NCI-H226 (cell line): ENCODE measurements around the gene TAP1.
"Not testable (repeated sequence)": the region's sequence is repeated elsewhere in the genome, so short reads cannot be mapped to it uniquely, and the experiment has no call there.

ENCODE experiments used
- DNase-seq: peaks from one replicate; pipeline ENCODE4 v3.0.0-alpha.2; 2015

TAP1 gene, protein sequence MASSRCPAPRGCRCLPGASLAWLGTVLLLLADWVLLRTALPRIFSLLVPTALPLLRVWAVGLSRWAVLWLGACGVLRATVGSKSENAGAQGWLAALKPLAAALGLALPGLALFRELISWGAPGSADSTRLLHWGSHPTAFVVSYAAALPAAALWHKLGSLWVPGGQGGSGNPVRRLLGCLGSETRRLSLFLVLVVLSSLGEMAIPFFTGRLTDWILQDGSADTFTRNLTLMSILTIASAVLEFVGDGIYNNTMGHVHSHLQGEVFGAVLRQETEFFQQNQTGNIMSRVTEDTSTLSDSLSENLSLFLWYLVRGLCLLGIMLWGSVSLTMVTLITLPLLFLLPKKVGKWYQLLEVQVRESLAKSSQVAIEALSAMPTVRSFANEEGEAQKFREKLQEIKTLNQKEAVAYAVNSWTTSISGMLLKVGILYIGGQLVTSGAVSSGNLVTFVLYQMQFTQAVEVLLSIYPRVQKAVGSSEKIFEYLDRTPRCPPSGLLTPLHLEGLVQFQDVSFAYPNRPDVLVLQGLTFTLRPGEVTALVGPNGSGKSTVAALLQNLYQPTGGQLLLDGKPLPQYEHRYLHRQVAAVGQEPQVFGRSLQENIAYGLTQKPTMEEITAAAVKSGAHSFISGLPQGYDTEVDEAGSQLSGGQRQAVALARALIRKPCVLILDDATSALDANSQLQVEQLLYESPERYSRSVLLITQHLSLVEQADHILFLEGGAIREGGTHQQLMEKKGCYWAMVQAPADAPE

DNA sequence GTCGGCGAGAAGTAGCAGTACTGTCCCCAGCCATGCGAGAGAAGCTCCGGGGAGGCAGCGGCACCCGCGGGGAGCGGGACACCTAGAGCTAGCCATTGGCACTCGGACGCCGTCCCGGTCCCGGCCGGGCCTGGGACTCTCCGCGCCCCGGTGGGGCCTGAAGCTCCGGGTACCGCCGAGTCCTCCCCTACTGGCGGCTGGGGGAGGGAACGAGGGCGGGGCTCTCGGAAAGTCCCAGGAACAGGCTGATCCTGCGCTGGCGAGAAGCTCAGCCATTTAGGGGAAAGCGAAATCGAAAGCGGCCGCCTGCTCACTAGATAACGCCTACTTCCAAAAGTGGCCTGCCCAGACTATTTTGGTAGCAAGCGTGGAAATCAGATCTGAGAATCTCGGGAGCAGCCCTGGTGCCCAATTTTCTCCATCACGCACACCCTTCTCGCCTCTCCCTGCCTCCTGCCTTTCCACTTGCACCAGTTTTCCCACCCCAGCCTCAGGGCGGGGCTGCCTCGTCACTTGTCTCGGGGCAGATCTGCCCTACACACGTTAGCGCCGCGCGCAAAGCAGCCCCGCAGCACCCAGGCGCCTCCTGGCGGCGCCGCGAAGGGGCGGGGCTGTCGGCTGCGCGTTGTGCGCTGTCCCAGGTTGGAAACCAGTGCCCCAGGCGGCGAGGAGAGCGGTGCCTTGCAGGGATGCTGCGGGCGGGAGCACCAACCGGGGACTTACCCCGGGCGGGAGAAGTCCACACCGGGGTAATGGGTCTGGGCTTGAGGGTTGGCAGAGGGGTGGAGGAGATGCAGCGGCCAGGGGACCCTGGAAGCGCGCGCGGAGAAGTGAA is at the start of gene TAP1, which contains the start of gene PSMB9:
Gene TAP1 (minus strand): TSS at position 164 of the 835 bp plus-strand sequence. CDS start 68 bp downstream, at position 96.
Gene PSMB9 (plus strand): TSS at position 652 of the 835 bp plus-strand sequence. CDS start 38 bp downstream, at position 690.
- DNase-seq = peak; percentile 92

- no peak for DNase-seq
Measured at GRCh38 chr6:32895006-32895345, 41.5 kb upstream of the TAP1 start.

DNA sequence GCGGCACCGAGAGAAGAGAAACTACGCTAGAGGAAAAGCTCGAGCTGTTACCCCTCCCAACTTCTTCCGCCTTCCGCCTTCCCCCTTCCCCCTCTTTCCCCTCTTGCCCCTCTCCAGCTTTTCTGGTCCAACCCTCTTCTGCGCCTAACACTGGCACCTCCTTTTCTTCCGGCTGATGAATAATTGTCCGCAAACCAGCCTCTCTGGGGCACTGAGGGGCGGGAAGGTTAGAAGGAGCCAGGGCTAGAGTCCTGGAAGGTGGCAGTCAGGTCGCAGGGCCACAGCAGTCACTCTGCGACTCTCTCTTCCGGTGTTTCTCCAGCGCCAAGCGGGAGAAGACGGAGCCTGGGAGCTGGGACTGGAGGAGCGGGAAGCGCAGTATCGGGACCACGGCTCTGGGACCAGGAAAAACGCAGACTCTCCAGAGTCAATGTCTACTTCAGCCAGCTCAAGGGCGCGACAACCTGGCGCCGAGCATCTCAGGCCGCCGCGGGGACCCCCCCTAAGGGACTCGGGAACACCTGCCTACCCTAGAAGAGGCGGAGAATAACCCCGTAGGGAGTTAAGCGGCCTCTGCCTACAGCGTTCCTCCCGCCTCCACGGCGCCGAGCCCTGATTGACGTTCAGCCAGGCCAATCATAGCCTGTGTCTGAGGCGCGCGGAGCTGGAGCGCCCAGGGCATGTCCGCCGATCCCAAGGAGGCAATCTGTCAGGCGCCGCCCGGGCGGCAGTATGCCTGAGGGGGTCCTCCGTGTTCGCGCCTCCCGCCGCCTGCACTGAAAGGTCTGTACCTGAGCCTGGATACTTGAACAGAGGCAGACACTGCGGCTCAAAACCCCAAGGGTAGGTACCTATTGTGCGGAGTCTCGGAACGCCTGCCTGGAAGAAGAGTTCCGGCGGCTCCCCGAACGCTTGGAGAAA is 40.8 kb upstream of the TAP1 start:
- DNase-seq = peak; percentile 87

- DNase-seq = no peak
Measured at GRCh38 chr6:32890831-32891230, 37.3 kb upstream of the TAP1 start.

DNA sequence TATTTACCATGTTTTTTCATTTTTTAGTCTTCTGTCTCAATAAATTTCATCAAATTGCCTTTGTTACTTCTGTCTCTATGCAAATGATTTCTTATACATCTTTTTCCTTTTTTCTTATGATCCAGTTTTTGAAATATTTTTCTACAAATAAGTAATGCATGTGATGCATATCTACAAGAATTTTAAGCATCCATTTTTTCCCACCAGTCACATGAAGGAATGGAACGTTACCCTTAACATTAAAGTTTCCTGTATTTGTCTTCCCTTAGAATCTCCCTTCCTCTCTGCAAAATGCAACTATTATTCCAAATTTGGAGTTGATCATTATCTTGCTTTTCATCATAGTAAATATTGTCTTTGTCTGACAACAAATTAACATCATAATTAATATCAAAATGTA is 36.0 kb upstream of the TAP1 start:
- DNase-seq = no peak

GRCh38 chr6:32888576-32888975 is 35.1 kb upstream of the TAP1 start:
- no peak for DNase-seq

DNA sequence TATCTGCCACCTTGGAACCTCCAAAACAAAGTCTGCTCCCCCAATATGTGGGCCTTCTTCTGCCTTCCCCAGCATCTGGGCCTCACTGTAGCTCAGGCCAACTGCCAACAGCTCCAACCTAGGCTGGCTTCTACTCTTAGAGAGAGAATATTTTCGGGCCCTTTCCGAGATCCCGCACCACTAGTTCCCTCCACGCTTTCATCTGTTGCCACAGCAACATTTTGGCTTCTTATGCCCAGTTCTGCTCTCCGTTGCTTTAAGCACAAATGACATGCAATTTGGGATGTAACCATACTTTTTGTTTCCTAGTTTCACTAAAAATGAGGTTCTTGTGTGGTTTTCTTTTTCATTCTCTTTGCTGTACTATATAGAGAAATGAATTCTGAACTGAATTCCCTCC is 34.1 kb upstream of the TAP1 start:
- DNase-seq = no peak

DNA sequence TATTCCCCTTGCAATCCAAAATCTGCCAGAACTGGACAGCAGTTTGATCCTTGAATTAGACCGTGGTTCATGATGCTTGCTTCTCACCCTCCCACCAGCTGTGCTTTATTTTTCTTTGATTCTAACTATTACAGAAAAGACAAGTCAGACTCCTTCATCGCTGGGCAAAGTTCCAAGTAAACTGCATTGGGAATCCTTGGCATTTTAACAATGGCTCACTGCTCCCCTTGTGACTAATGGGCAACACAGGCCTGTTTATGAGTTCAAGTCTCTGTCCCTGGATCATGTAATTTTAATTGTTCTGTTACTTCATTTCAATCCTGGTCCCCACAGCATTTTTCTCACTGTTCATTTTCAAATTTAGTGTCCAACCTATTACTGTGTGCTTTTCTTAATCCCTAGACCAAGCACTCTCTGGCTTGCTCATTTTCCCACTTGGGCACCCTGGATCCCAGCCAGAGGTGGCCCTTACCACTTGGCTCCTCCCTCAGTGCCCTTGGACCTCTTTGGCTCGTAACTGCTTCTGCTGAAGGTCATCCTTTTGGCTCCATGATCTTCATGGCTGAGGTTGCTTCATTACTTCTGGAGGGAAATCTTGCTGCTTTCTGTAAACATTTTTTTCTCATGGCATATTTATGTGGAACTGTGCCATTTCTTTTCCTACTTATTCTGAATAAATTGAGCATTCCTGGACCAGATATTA is 33.3 kb upstream of the TAP1 start:
- DNase-seq = peak; percentile 71

- peak; percentile 48 for DNase-seq
Measured at GRCh38 chr6:32885698-32886286, 32.3 kb upstream of the TAP1 start.

- peak; percentile 48 for DNase-seq
Measured at GRCh38 chr6:32883789-32884188, 30.3 kb upstream of the TAP1 start.

GRCh38 chr6:32882879-32883250 is 29.4 kb upstream of the TAP1 start:
- DNase-seq = peak; percentile 42

DNA sequence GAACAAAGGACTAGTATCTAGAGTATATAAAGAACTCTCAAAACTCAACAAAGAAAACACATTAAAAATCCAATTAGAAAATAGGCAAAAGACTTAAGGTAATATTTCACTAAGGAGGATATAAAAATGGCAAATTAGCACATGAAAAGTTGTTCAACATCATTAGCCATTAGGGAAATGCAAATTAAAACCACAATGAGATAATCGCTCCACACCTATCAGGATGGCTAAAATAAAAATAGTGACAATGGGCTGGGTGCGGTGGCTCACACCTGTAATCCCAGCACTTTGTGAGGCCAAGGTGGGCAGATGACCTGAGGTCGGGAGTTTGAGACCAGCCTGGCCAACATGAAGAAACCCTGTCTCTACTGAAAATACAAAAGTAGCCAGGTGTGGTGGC is 27.5 kb upstream of the TAP1 start:
- DNase-seq = not testable (repeated sequence)

- no peak for DNase-seq
Measured at GRCh38 chr6:32879691-32880090, 26.2 kb upstream of the TAP1 start.

GRCh38 chr6:32876603-32877002 is 23.1 kb upstream of the TAP1 start:
- DNase-seq = no peak

DNA sequence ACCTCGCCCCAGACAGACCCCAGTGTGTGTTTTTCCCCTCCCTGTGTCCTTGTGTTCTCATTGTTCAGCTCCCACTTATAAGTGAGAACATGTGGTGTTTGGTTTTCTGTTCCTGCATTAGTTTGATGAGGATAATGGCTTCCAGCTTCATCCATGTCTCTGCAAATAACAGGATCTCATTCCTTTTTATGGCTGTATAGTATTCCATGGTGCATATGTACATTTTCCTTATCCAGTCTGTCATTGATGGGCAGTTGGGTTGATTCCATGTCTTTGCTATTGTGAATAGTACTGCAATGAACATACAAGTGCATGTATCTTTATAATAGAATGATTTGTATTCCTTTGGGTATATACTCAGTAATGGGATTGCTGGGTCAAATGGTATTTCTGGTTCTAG is 20.4 kb upstream of the TAP1 start:
- not testable (repeated sequence) for DNase-seq

DNA sequence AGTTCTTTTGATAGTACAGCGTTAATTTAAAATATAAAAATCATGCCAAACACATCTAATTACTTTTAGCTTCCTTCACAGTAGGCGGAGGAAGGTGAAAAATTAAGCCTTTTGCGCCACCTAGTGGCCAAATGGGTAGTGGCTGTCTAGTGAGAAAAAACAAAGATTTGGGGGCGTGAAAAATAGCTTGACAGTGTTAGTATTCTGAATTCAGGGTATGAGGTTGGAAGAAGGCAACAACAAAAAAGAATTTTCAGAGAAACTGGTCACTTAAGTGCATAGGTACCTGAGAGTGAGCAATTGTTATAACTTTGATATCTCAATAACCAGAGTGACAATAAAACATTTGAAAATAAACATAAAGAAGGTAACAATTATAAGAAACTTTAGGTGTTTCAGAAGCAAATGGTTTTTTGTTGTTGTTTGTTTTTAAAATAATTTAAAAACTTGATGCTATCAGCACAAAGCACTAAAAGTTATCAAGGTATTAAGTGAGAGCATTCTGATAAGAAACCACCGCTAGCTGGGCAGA is 14.8 kb upstream of the TAP1 start:
- peak; percentile 27 for DNase-seq

DNA sequence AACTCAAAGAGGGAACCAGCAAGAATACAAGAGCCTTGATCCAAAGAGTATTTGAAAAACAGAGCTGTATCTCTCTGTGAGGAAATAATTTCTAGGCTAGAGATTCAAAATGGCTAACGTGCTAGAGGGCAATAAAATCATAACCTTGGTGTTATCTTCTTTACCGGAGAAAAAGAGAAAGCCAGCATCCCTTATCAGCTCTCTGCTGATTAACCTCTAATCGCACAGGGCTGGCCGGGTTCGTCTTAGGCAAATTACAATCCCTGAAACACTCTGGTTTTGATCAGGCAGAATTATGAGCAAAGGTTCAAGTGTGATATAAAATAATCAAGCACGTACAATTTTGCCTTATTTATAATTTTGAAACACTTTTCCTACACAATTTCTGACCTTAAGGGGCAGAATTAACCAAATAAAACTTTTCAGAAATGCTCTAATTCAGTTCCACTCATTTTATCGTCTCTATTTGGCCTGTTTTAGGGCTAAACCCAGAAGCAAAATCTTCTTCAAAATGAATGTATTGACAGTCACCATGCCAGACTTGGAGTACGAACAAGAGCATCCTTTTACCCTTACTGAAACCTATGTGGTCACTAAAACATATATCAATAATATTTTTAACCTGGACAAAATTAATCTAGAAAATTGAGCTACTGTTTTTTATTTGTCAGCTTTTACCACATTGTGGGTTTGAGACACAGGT is 14.2 kb upstream of the TAP1 start:
- DNase-seq = no peak

DNA sequence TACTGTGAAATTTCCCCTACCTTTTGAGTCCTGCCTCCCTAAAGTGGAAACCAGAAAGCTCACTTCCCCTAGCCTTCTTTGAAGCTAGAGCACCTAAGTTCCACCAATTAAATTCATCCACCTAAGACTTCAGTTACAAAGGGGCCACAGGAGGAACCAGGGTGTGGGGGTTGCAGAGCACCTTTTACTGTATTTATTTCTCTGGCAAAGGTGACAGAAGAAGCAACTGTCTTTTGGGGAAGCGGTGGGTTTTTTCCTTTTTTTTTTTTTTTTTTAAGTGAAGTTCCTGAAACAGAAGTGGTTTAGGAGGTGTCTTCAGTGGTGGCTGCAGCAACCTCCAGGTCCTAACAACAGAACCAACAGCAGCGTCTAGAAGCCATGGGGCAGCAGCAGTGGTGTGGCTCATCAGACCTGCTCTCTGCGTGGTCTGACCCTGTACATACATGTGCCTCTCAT is 13.5 kb upstream of the TAP1 start:
- DNase-seq = no peak

DNA sequence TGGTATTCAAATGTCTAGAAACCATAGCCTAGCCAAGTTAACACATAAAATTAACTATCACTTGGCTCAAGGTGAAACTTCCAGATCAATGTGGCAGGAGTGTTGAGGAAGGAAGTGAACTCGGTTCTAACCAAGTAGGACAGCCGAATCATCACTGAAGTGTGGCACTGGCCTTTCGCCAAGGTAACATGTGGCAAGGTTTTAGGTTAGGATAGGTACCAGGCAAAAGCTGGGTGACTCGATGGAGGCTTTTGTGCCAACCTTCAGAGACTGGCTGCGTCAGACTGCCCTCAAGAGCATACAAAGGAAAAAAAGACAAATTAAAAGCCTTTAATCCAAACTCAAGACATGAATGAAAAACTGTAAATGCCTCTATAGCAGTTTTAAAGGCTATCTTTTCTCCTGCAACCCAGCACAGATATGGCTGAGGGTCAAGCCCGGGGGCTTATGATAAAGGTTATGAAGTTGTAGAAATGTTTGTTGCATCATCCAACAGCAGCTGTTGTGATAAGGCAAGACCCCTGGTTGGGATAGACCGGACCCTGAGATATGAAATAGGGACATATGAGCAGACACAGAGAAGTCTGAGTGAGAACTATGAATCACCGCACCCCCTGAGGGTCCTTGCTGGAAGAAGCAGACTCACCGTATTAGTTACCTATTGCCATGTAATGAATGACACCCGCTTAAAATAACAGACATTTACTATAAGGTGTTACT is 12.4 kb upstream of the TAP1 start:
- no peak for DNase-seq
